ENCODE data around the gene PPP1R3G. TPM values are rescaled to one million over a fixed set of nuclear protein-coding genes. Genes with fewer than 3 reads are reported as not detected.

The PPP1R3G gene
- total and polyA plus RNA-seq, 2 of the 13 experiments (the other 11 are each of a cell fraction or from before 2014, with no cell fraction given): 1.2 to 1.3 TPM

GRCh38 chr6:5045416-5045815 lies 39.7 kb upstream of the PPP1R3G start (continued):
- TF ChIP-seq NFIB (CRISPR knock-in tag; IDR thresholded peaks at IDR 0.05; ENCODE audit: borderline replicate concordance) (no peak), THAP9 (CRISPR knock-in tag; IDR thresholded peaks at IDR 0.05; ENCODE audit: borderline replicate concordance) (no peak), ZNF878 (CRISPR knock-in tag; IDR thresholded peaks at IDR 0.05) (no peak), E2F1 (CRISPR knock-in tag; IDR thresholded peaks at IDR 0.05) (no peak), NFKBIZ (CRISPR knock-in tag; IDR thresholded peaks at IDR 0.05) (no peak), MEIS1 (CRISPR knock-in tag; IDR thresholded peaks at IDR 0.05; ENCODE audit: borderline replicate concordance) (no peak), GZF1 (CRISPR knock-in tag; IDR thresholded peaks at IDR 0.05) (no peak), PRDM15 (CRISPR knock-in tag; IDR thresholded peaks at IDR 0.05) (no peak), ZNF432 (CRISPR knock-in tag; IDR thresholded peaks at IDR 0.05; ENCODE audit: borderline replicate concordance) (no peak), NFYC (CRISPR knock-in tag; IDR thresholded peaks at IDR 0.05) (no peak), ZNF235 (CRISPR knock-in tag; IDR thresholded peaks at IDR 0.05; ENCODE audit: borderline replicate concordance) (no peak)
